Measurements from ENCODE around the gene C2CD3. TPM values are rescaled to one million over a fixed set of nuclear protein-coding genes. Genes with fewer than 3 reads are reported as not detected.

C2CD3 gene
- total RNA-seq, 4 donors from 2014 or later, result 17.5 to 34.0 (median 19.0) TPM

DNA sequence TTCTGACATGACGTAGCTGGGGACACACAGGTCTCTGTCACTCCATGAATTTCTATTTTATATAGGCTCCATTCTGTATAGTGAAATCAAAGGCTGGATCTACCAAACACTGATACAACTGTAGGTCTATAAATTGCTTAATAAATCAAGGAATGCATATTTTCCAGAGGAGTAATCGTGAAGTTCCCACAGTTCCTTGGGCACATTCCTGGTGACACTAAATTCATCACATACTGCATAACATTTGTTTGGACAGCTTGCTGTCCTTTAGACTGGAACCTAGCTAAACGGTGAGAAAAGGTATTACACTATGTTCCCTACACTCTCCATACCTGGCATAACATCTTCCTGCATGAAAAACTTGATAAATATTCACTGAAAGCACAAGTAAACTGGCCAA lies 120.3 kb downstream of the C2CD3 start:
- DNase-seq (ENCODE audit: low spot score) (no peak), ATAC-seq (ENCODE audit: low FRiP score) (no peak)
- TF ChIP-seq, protein P1, sequence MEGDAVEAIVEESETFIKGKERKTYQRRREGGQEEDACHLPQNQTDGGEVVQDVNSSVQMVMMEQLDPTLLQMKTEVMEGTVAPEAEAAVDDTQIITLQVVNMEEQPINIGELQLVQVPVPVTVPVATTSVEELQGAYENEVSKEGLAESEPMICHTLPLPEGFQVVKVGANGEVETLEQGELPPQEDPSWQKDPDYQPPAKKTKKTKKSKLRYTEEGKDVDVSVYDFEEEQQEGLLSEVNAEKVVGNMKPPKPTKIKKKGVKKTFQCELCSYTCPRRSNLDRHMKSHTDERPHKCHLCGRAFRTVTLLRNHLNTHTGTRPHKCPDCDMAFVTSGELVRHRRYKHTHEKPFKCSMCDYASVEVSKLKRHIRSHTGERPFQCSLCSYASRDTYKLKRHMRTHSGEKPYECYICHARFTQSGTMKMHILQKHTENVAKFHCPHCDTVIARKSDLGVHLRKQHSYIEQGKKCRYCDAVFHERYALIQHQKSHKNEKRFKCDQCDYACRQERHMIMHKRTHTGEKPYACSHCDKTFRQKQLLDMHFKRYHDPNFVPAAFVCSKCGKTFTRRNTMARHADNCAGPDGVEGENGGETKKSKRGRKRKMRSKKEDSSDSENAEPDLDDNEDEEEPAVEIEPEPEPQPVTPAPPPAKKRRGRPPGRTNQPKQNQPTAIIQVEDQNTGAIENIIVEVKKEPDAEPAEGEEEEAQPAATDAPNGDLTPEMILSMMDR (IDR thresholded peaks at IDR 0.05), result no peak

DNA sequence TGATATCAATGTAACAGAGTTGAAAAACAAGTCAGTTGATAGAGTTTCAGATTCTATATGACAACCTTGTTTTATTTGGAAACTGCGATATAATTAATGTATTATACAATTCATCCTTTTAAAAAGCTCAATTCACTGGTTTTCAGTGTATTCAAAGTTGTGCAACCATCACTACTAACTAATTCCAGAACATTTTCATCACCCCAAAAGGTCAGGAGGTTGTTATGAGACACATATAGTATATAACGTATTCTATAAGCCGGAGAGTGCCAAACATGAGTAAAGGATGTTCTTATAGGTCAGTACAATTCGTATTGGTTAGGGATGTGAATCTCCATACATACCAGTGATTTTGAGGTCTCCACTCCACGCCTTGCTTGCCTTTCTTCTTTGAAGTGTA lies 121.8 kb downstream of the C2CD3 start:
- TF ChIP-seq, protein P1 (IDR thresholded peaks at IDR 0.05), result no peak
- ATAC-seq (ENCODE audit: low FRiP score) (no peak), DNase-seq (ENCODE audit: low spot score) (no peak)

DNA sequence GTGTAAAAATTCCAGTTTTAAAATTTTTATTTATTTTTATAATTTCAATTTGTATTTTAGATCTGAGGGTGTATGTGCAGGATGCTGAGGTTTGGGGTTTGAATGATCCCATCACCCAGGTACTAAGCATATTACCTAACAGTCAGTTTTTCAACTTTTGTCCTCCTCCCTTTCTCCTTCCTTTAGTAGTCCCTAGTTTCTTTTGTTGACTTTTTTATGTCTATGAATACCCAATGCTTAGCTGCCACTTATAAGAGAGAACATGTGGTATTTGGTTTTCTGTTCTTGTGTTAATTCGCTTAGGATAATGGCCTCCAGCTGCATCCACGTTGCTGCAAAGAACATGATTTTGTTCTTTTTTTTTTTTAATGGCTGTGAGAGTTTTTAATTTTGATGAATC lies 126.3 kb downstream of the C2CD3 start:
- DNase-seq (ENCODE audit: low spot score), result no peak
- ATAC-seq (ENCODE audit: low FRiP score), result no peak
- TF ChIP-seq, protein P1 (IDR thresholded peaks at IDR 0.05), result no peak

DNA sequence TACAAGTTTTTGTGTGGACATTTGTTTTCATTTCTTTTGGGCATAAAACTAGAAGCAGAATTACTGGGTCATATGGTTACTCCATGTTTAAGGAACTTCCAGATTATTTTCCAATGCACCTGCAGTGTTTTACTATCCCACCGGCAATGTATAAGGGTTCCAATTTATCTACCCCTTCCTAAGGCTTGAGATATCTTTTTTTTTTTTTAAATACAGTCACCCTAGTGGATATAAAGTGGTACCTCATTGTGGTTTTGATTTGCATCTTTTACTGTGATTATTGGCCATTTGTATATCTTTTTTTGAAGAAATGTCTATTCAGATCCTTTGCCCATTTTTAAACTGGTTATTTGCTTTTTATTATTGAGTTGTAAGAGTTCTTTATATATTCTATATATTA lies 127.4 kb downstream of the C2CD3 start:
- DNase-seq (ENCODE audit: low spot score) (no peak), ATAC-seq (ENCODE audit: low FRiP score) (no peak)
- TF ChIP-seq, protein P1 (IDR thresholded peaks at IDR 0.05), result no peak

DNA sequence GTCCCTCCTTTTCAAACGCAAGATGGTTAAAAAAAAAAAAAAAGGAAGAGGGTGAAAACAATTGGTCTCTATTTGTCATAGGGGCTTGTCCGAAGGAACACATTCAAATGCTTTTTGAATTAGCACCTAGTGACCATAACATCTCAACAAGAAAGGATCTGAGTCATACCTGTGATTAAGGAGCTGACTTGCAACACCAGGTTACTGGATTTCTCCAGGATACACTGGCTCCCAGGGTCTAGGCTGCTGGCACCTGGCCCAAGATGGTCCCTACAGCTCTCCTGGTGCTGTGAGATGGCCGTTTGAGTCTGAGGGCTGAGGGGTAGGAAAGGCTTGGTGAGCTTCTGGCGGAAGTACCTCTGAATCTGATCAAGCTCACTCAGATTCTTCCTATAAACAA lies 133.5 kb downstream of the C2CD3 start:
- ATAC-seq (ENCODE audit: low FRiP score) (no peak), DNase-seq (ENCODE audit: low spot score) (no peak)
- TF ChIP-seq, protein P1 (IDR thresholded peaks at IDR 0.05), result no peak

DNA sequence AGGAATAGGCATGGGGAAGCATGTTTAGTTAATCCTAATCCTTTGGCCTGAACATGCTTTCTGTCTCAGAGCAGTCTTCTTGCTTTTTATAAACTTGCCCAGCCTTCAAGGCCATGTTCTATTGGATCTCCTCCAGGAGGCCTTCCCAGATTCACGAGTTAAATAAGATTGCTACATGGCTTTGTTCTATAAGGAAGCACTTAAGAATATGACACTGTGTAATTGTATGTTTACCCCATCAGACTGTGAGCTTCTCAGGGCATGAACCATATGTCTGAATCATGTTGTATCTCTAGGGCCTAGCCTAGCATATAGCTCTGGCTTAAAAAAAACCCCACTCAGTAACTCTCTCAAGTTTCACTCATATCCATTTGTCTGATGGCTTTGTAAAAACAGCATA lies 135.5 kb downstream of the C2CD3 start:
- DNase-seq (ENCODE audit: low spot score) (no peak), ATAC-seq (ENCODE audit: low FRiP score) (no peak)
- TF ChIP-seq, protein P1 (IDR thresholded peaks at IDR 0.05), result no peak

DNA sequence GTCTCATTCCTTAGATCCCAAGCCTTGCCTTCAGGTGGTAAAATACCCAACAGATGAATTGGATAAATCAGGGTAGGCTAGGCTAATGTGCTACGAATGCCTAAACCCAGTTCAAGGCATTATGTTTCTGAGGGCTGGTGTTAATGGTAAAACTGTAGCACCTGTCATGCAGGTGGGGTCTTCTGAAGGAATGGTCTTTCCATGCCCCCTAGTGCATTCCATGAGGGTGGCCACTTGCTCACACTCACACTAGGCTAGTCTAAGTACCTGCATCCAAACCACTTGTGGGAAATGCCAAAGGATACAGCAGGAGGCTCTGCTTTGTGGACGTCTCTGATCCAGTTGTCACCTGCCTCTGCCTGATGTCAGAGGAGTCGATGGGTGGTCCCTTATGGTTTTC lies 137.8 kb downstream of the C2CD3 start:
- TF ChIP-seq, protein P1 (IDR thresholded peaks at IDR 0.05), result no peak
- no peak for ATAC-seq (ENCODE audit: low FRiP score)
- DNase-seq (ENCODE audit: low spot score), result no peak
